ENCODE measurements around the gene SLC43A2. TPM values are rescaled to one million over a fixed set of nuclear protein-coding genes. Genes with fewer than 3 reads are reported as not detected.

The SLC43A2 gene
- total RNA-seq, 1 experiment from 2014 or later, result 11.0 TPM

DNA sequence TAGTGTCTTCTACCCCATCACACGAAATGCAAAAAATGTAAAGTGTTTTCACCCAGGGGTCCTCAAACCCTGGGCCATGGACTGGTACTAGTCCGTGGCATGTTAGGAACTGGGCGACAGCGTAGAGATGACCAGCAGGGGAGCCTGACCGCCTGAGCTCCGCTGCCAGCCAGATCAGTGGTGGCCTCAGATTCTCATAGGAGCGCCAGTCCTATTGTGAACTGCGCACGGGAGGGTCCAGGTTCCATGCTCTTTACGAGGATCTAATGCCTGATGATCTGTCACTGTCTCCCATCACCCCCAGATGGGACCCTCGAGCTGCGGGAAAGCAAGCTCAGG is 12.4 kb upstream of the SLC43A2 start:
- POLR2A ChIA-PET, result no interaction called here
- Mint-ChIP-seq H3K4me3 (no peak overlapping the region), H3K36me3 (no peaks in the 10 kb centered on the region; the same call in none of the 2 replicates), H3K27me3 (ENCODE audit: low read depth) (peaks cover 6% of the 10 kb centered on the region), H3K27ac (peak overlapping the region; percentile 71; the same call in 1 of the 2 replicates), H3K4me1 (peaks cover 38% of the 10 kb centered on the region), H3K9me3 (no peaks in the 10 kb centered on the region)
- DNase-seq (ENCODE audit: low spot score) (no peak), ATAC-seq (no peak)
- TF ChIP-seq IRF2 (CRISPR knock-in tag; IDR thresholded peaks at IDR 0.05; ENCODE audit: borderline replicate concordance, low read depth) (no peak), TEAD4 (CRISPR knock-in tag; IDR thresholded peaks at IDR 0.05) (no peak), ELF4 (CRISPR knock-in tag; IDR thresholded peaks at IDR 0.05; ENCODE audit: low read depth) (no peak)
- TF ChIP-seq, protein P1, sequence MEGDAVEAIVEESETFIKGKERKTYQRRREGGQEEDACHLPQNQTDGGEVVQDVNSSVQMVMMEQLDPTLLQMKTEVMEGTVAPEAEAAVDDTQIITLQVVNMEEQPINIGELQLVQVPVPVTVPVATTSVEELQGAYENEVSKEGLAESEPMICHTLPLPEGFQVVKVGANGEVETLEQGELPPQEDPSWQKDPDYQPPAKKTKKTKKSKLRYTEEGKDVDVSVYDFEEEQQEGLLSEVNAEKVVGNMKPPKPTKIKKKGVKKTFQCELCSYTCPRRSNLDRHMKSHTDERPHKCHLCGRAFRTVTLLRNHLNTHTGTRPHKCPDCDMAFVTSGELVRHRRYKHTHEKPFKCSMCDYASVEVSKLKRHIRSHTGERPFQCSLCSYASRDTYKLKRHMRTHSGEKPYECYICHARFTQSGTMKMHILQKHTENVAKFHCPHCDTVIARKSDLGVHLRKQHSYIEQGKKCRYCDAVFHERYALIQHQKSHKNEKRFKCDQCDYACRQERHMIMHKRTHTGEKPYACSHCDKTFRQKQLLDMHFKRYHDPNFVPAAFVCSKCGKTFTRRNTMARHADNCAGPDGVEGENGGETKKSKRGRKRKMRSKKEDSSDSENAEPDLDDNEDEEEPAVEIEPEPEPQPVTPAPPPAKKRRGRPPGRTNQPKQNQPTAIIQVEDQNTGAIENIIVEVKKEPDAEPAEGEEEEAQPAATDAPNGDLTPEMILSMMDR (IDR thresholded peaks at IDR 0.05), result no peak
- TF ChIP-seq, protein P2, sequence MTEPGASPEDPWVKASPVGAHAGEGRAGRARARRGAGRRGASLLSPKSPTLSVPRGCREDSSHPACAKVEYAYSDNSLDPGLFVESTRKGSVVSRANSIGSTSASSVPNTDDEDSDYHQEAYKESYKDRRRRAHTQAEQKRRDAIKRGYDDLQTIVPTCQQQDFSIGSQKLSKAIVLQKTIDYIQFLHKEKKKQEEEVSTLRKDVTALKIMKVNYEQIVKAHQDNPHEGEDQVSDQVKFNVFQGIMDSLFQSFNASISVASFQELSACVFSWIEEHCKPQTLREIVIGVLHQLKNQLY (CRISPR knock-in tag; IDR thresholded peaks at IDR 0.05), result no peak
- CTCF ChIA-PET, result interaction anchor here (0.7 to 5.4 kb wide), 6 partner anchors 8 to 707 kb away, joined by 3 to 59 read pairs (median 6); partner anchors contain the start of genes RILP and SLC43A2

DNA sequence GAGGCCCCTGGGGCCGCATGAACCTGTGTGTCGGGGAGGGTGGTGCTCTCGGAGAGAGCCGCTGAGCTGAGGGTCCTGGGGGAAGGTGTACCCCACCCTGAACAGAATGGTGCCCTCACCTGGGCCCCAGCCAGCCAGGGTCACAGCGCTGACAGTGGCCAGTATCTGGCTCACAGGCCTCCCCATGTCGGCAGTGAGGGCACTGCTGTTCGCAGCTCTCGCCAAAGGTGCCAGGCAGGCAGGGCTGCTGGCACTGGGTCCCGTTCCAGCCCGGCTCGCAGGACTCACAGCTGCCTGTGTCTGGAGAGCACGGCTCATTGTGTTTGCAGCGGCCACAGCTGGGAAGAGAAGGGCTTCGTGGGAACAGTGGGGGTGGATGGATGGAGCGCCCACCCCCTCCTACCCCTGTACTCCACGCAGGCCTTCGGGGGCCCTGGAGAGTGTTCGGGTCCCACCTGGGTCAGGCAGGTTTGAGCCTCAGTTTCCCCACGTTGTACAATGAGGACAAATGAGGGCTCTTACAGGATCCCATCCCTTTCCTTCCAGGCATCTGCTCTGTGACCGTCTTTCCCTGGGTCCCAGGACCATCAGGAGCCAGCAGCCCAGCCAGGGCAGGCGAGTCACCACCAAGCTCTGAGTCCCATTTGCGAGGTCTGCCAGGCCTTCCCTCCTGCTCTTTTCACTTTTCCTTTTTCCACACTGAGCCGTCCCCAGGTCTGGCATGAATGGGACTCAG is 11.9 kb upstream of the SLC43A2 start:
- POLR2A ChIA-PET, result no interaction called here
- DNase-seq (ENCODE audit: low spot score) (no peak), ATAC-seq (no peak)
- TF ChIP-seq FOXK1 (CRISPR knock-in tag; IDR thresholded peaks at IDR 0.05) (no peak), USF2 (CRISPR knock-in tag; IDR thresholded peaks at IDR 0.05) (no peak), ZNF425 (CRISPR knock-in tag; conservative IDR thresholded peaks at IDR 0.05) (no peak), OVOL2 (CRISPR knock-in tag; IDR thresholded peaks at IDR 0.05; ENCODE audit: borderline replicate concordance) (no peak), ZNF263 (CRISPR knock-in tag; IDR thresholded peaks at IDR 0.05; ENCODE audit: low read depth) (no peak), ZNF138 (CRISPR knock-in tag; conservative IDR thresholded peaks at IDR 0.05) (no peak)
- TF ChIP-seq, protein P1 (IDR thresholded peaks at IDR 0.05), result no peak
- TF ChIP-seq, protein P3, sequence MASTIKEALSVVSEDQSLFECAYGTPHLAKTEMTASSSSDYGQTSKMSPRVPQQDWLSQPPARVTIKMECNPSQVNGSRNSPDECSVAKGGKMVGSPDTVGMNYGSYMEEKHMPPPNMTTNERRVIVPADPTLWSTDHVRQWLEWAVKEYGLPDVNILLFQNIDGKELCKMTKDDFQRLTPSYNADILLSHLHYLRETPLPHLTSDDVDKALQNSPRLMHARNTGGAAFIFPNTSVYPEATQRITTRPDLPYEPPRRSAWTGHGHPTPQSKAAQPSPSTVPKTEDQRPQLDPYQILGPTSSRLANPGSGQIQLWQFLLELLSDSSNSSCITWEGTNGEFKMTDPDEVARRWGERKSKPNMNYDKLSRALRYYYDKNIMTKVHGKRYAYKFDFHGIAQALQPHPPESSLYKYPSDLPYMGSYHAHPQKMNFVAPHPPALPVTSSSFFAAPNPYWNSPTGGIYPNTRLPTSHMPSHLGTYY (CRISPR knock-in tag; IDR thresholded peaks at IDR 0.05), result no peak
- TF ChIP-seq, protein P4, sequence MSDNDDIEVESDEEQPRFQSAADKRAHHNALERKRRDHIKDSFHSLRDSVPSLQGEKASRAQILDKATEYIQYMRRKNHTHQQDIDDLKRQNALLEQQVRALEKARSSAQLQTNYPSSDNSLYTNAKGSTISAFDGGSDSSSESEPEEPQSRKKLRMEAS (CRISPR knock-in tag; IDR thresholded peaks at IDR 0.05), result no peak
- Mint-ChIP-seq H3K36me3 (peaks cover 2% of the 10 kb centered on the region), H3K4me1 (peaks cover 33% of the 10 kb centered on the region), H3K9me3 (no peaks in the 10 kb centered on the region), H3K4me3 (no peak overlapping the region), H3K27me3 (ENCODE audit: low read depth) (peaks cover 6% of the 10 kb centered on the region), H3K27ac (peak overlapping the region; percentile 71; the same call in 1 of the 2 replicates)
- CTCF ChIA-PET, result interaction anchor here (0.7 to 5.4 kb wide), 5 partner anchors 9 to 708 kb away, joined by 3 to 59 read pairs (median 8); partner anchors contain the start of genes RILP and SLC43A2
